OCI-M2 (cell line): Measurements from ENCODE around the gene ZFP92.
"Not testable (repeated sequence)": the region's sequence is repeated elsewhere in the genome, so short reads cannot be mapped to it uniquely, and the experiment has no call there.

Experiments used
- DNase-seq: peaks from one replicate; lab custom pipeline; 2025; ENCODE audit not compliant: unreplicated experiment; lab: John Stamatoyannopoulos, UW

The ZFP92 gene

GRCh38 chrX:153411255-153411987 lies at the start of gene ZFP92:
ZFP92 (plus strand) TSS chrX:153411472; CDS start chrX:153418323, 6,851 bp downstream.
- no peak for DNase-seq

- DNase-seq: no peak
These were observed 49.4 kb upstream of the ZFP92 start for GRCh38 chrX:153361781-153362397.

- DNase-seq: no peak
These were observed 45.6 kb upstream of the ZFP92 start for GRCh38 chrX:153365670-153366069.

- DNase-seq: no peak
These were observed 45.2 kb upstream of the ZFP92 start for GRCh38 chrX:153366119-153366518.

GRCh38 chrX:153366878-153367538 lies 44.3 kb upstream of the ZFP92 start:
- no peak for DNase-seq

- no peak for DNase-seq
These were observed 40.8 kb upstream of the ZFP92 start for GRCh38 chrX:153370293-153371055.

- no peak for DNase-seq
These were observed 40.0 kb upstream of the ZFP92 start for GRCh38 chrX:153371256-153371655.

- no peak for DNase-seq
These were observed 38.3 kb upstream of the ZFP92 start for GRCh38 chrX:153372949-153373348.

- no peak for DNase-seq
These were observed 36.8 kb upstream of the ZFP92 start for GRCh38 chrX:153374426-153374825.

GRCh38 chrX:153375571-153375970 lies 35.7 kb upstream of the ZFP92 start:
- no peak for DNase-seq

GRCh38 chrX:153377727-153378126 lies 33.5 kb upstream of the ZFP92 start:
- DNase-seq: no peak

- no peak for DNase-seq
These were observed 32.7 kb upstream of the ZFP92 start for GRCh38 chrX:153378607-153379006.

- DNase-seq: no peak
These were observed 31.8 kb upstream of the ZFP92 start for GRCh38 chrX:153379508-153379907.

GRCh38 chrX:153379971-153380581 lies 31.2 kb upstream of the ZFP92 start:
- no peak for DNase-seq

GRCh38 chrX:153380691-153381090 lies 30.6 kb upstream of the ZFP92 start:
- no peak for DNase-seq

GRCh38 chrX:153381684-153382532 lies 29.4 kb upstream of the ZFP92 start:
- DNase-seq: no peak

- DNase-seq: no peak
These were observed 28.4 kb upstream of the ZFP92 start for GRCh38 chrX:153382563-153383482.

- no peak for DNase-seq
These were observed 26.9 kb upstream of the ZFP92 start for GRCh38 chrX:153384390-153384789.

- not testable (repeated sequence) for DNase-seq
These were observed 26.3 kb upstream of the ZFP92 start for GRCh38 chrX:153384973-153385372.
